HG02884 (cell line): ENCODE measurements around the gene SLC17A6.

Experiments used
- ATAC-seq: cut with Tn5 transposase; IDR thresholded peaks from one replicate; pipeline ENCODE4 v1.9.1; 2021; ENCODE audit warnings: mild to moderate bottlenecking, moderate library complexity; ENCODE audit not compliant: unreplicated experiment

Gene SLC17A6

DNA sequence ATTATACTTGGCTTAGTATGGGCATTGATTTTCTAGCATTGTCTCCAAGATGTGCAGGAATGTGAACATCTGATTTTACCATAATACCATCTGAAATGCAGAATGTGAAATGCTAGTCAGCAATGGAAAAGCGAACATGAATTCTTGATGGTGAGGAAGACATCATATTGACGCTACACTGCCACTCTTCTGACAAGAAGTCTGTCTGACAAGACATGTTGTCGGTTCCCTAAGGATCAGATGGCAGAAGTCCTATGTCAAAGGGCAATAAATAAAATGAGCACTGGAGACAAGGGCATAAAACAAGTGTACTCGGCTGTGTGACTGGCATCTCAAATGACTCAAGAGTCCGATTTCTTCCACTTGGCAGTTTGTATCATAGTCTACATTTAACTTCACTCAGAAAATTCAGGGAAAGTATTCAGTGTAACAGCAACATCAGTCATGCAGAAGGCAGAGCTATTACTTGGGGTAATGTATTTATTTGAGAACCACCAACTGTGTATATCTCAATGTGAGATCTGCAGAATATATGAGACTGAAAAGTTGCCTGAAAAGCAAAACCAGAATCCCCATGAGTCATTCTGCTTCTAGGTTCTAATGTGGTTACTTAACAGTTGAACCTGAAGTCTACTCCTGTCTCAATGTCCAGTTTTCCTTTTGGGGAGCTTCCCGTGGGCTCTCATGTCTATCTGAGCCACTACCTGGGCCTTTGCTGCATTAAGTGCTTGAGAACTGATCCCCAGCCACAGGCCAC, 51.5 kb downstream of the SLC17A6 start:
- no peak for ATAC-seq

DNA sequence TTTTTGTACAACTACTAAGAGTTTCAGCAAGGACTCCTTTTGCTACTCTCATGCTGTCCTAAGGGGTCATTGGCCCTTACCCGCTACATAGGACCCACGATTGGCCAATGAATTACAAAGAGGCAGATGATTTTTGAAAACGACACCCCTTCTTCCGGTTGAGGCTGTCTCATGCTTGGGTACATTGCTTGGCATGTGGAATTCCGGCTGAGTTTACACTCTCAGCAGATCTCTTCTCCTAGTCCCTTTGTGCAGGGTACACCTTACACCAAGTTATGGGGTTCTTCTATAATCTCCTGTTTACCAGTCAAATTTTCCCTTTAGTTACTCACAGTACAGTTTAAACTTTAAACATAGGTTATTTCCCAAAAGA, 52.1 kb downstream of the SLC17A6 start:
- no peak for ATAC-seq

DNA sequence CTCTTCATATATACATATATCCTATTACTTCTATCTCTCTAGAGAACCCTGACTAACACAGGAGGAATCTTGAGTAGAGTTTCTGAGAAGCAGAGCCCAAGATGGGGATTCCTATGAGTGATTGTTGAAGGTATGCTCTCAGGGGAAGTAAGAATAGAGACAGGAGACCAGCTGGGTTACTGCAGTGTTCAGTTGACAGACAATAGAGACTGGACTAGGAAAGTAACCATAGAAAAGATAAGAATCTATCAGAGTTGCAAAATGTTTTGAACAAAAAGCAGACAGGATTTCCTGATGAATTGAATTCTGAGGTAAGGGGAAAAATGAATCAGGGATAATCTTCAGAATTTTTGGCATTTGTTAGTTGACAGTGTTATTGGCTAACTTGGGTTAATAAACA, 54.4 kb downstream of the SLC17A6 start:
- ATAC-seq = no peak

DNA sequence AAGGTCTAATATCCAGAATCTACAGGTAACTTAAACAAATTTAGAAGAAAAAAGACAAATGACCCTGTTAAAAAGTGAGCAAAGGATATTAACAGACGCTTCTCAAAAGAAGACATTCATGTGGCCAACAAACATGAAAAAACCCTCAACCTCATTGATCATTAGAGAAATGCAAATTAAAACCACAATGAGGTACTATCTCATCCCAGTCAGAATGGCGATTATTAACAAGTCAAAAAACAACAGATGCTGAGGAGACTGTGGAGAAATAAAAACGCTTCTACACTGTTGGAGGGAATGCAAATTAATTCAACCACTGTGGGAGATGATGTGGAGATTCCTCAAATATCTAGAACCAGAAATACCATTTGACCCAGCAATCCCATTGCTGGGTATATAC, 67.2 kb downstream of the SLC17A6 start:
- no peak for ATAC-seq

GRCh38 chr11:22407267-22407666, 69.1 kb downstream of the SLC17A6 start:
- no peak for ATAC-seq

DNA sequence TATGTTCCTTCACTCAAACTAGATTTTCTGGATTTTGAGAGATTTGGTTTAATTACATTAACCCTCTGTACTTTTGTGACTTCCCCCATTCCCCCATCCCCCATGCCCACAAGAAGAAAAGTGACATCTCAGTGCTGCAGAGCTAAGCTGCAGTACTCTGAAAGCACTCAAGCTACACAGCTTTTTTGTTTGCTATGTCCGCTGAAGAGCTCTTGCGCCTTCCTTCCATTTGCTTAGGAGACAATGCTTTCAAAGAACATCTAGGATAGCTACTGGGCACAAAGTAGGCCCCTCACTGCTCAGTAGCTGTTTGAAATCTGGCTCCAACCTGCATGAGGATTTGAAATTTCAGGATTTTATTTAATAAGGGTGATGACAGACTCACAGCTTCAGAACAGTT, 69.7 kb downstream of the SLC17A6 start:
- no peak for ATAC-seq

- ATAC-seq = no peak
Observed at GRCh38 chr11:22415476-22415875, 77.3 kb downstream of the SLC17A6 start.

DNA sequence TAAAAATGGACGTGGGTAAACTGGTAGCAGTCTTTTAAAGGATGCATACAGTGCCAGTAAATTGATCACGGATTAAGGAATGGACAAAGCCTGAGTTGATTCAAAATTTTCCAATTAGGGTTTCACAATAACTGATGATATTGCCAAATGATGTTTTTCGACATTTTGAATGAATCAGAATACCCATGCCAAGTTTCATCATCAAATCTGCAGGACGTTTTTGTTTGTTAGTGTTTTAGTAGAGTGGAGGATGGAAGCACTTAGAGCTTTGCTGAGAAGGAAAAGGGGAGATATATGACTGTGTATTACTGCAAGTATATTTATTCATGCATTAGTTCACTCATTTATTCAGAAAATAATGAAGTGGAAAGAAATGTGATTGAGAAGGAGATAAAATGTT, 78.3 kb downstream of the SLC17A6 start:
- ATAC-seq = no peak

GRCh38 chr11:22426915-22427314, 88.7 kb downstream of the SLC17A6 start:
- no peak for ATAC-seq
